ENCODE measurements around the gene CCDC171.

Gene CCDC171

GRCh38 chr9:16001856-16002255 lies 449.0 kb downstream of the CCDC171 start:
- DNase-seq (ENCODE audit: low spot score) = no peak

GRCh38 chr9:16002816-16003215 lies 450.0 kb downstream of the CCDC171 start:
- no peak for DNase-seq (ENCODE audit: low spot score)

- no peak for DNase-seq (ENCODE audit: low spot score)
Measured at GRCh38 chr9:16003785-16004184, 450.9 kb downstream of the CCDC171 start.

GRCh38 chr9:16004613-16005012 lies 451.8 kb downstream of the CCDC171 start:
- no peak for DNase-seq (ENCODE audit: low spot score)

- DNase-seq (ENCODE audit: low spot score) = no peak
Measured at GRCh38 chr9:16010221-16010620, 457.4 kb downstream of the CCDC171 start.

- no peak for DNase-seq (ENCODE audit: low spot score)
Measured at GRCh38 chr9:16012621-16013020, 459.8 kb downstream of the CCDC171 start.

- no peak for DNase-seq (ENCODE audit: low spot score)
Measured at GRCh38 chr9:16013366-16013765, 460.5 kb downstream of the CCDC171 start.

GRCh38 chr9:16013826-16014225 lies 461.0 kb downstream of the CCDC171 start:
- no peak for DNase-seq (ENCODE audit: low spot score)

- no peak for DNase-seq (ENCODE audit: low spot score)
Measured at GRCh38 chr9:16022228-16022627, 469.4 kb downstream of the CCDC171 start.

- DNase-seq (ENCODE audit: low spot score) = no peak
Measured at GRCh38 chr9:16023446-16023845, 470.6 kb downstream of the CCDC171 start.
